Mesenchymal stem cell (in vitro differentiated cells and primary cell): ENCODE measurements around the gene GMNN.
A peak's percentile ranks its signal among the peaks of the same experiment; 100 is the strongest.

ENCODE experiments used
- DNase-seq: peaks from one replicate; pipeline ENCODE4 v3.0.0-alpha.2; 2013
- H2AFZ ChIP-seq: one replicate; pipeline ENCODE4 v1.6.1; 2013; ENCODE audit warnings: low read depth, mild to moderate bottlenecking, control low read depth, inconsistent platforms, low read length, moderate library complexity
- H2AK5ac ChIP-seq: 2 replicates; pipeline ENCODE4 v1.6.1; 2013; ENCODE audit warnings: low read length, moderate library complexity, mild to moderate bottlenecking, inconsistent platforms; ENCODE audit not compliant: severe bottlenecking
- H2BK120ac ChIP-seq: one replicate; pipeline ENCODE4 v1.6.1; 2013; ENCODE audit warnings: low read depth, mild to moderate bottlenecking, inconsistent platforms, low read length, moderate library complexity
- H2BK12ac ChIP-seq, 2 experiments: one replicate each; pipeline ENCODE4 v1.6.1; 2013; ENCODE audit warnings: inconsistent platforms in 2 of 2, low read length in 2 of 2, mild to moderate bottlenecking in 2 of 2, moderate library complexity in 2 of 2, control low read depth in 1 of 2
- H2BK15ac ChIP-seq: one replicate; pipeline ENCODE4 v1.6.1; 2013; ENCODE audit warnings: mild to moderate bottlenecking, low read depth, inconsistent platforms; ENCODE audit not compliant: poor library complexity, severe bottlenecking
- H2BK5ac ChIP-seq: 2 replicates; pipeline ENCODE4 v1.6.1; 2013; ENCODE audit warnings: low read depth, mild to moderate bottlenecking, low read length, control low read depth, inconsistent platforms; ENCODE audit not compliant: poor library complexity, severe bottlenecking
- H3K14ac ChIP-seq, 2 experiments: one replicate each; pipeline ENCODE4 v1.6.1; 2013; ENCODE audit warnings: inconsistent platforms in 2 of 2, low read length in 2 of 2, control low read depth in 1 of 2, mild to moderate bottlenecking in 1 of 2, moderate library complexity in 1 of 2
- H3K18ac ChIP-seq, 2 experiments: one replicate each; pipeline ENCODE4 v1.6.1; 2013; ENCODE audit warnings: inconsistent platforms in 2 of 2, low read length in 2 of 2, control low read depth in 1 of 2, low read depth in 1 of 2, mild to moderate bottlenecking in 1 of 2
- H3K23ac ChIP-seq, 2 experiments: one replicate each; pipeline ENCODE4 v1.6.1; 2013; ENCODE audit warnings: inconsistent platforms in 2 of 2, low read length in 2 of 2, mild to moderate bottlenecking in 2 of 2, moderate library complexity in 2 of 2, control low read depth in 1 of 2
- H3K27ac ChIP-seq: 2 replicates; pipeline ENCODE4 v1.5.1; 2013; ENCODE audit warnings: mild to moderate bottlenecking, moderate library complexity, low read length, control low read depth, inconsistent platforms; ENCODE audit not compliant: poor library complexity, severe bottlenecking
- H3K27me3 ChIP-seq, 2 experiments: 2 replicates each; pipeline versions ENCODE4 v1.6.1 to v1.7.0; 2013; ENCODE audit warnings: low read length in 2 of 2, mild to moderate bottlenecking in 2 of 2, moderate library complexity in 2 of 2, control low read depth in 1 of 2, inconsistent platforms in 1 of 2; ENCODE audit not compliant: control insufficient read depth in 1 of 2, insufficient read depth in 1 of 2
- H3K36me3 ChIP-seq, 2 experiments: 2 replicates each; pipeline versions ENCODE4 v1.6.1 to v1.7.0; 2013; ENCODE audit warnings: low read length in 2 of 2, control low read depth in 1 of 2, inconsistent platforms in 1 of 2, low read depth in 1 of 2, mild to moderate bottlenecking in 1 of 2; ENCODE audit not compliant: insufficient read depth in 2 of 2, control insufficient read depth in 1 of 2
- H3K4ac ChIP-seq, 2 experiments: one replicate each; pipeline ENCODE4 v1.6.1; 2013; ENCODE audit warnings: inconsistent platforms in 2 of 2, low read length in 2 of 2, mild to moderate bottlenecking in 2 of 2, moderate library complexity in 2 of 2, control low read depth in 1 of 2, low read depth in 1 of 2
- H3K4me1 ChIP-seq: 2 replicates; pipeline ENCODE4 v1.6.1; 2013; ENCODE audit warnings: low read depth, low read length, control low read depth; ENCODE audit not compliant: control insufficient read depth, insufficient read depth
- H3K4me2 ChIP-seq: 2 replicates; pipeline ENCODE4 v1.6.1; 2013; ENCODE audit warnings: low read length, mild to moderate bottlenecking, inconsistent platforms; ENCODE audit not compliant: poor library complexity, severe bottlenecking
- H3K4me3 ChIP-seq, 2 experiments: 2 replicates each; pipeline versions ENCODE4 v1.5.1 to v1.7.0; 2013; ENCODE audit warnings: low read length in 2 of 2, mild to moderate bottlenecking in 2 of 2, control low read depth in 1 of 2, low read depth in 1 of 2; ENCODE audit not compliant: insufficient read depth in 1 of 2
- H3K79me1 ChIP-seq: replicated peaks from 2 replicates; pipeline ENCODE4 v1.6.1; 2013; ENCODE audit warnings: mild to moderate bottlenecking, control low read depth, low read length, inconsistent platforms; ENCODE audit not compliant: poor library complexity, severe bottlenecking
- H3K9ac ChIP-seq: 2 replicates; pipeline ENCODE4 v1.7.0; 2013; ENCODE audit warnings: mild to moderate bottlenecking, low read length, moderate library complexity
- H3K9me3 ChIP-seq: 2 replicates; pipeline ENCODE4 v1.7.0; 2013; ENCODE audit warnings: mild to moderate bottlenecking, low read length; ENCODE audit not compliant: control insufficient read depth
- H4K8ac ChIP-seq: one replicate; pipeline ENCODE4 v1.6.1; 2013; ENCODE audit warnings: inconsistent platforms, mild to moderate bottlenecking, low read length, moderate library complexity
- H4K91ac ChIP-seq: one replicate; pipeline ENCODE4 v1.6.1; 2013; ENCODE audit warnings: mild to moderate bottlenecking, low read length, inconsistent platforms
- WGBS: methylation state at CpG from one replicate; pipeline ENCODE4 v1.1.7; 2013; ENCODE audit warnings: mixed read lengths; 5-methylcytosine and 5-hydroxymethylcytosine counted together

Gene GMNN

DNA sequence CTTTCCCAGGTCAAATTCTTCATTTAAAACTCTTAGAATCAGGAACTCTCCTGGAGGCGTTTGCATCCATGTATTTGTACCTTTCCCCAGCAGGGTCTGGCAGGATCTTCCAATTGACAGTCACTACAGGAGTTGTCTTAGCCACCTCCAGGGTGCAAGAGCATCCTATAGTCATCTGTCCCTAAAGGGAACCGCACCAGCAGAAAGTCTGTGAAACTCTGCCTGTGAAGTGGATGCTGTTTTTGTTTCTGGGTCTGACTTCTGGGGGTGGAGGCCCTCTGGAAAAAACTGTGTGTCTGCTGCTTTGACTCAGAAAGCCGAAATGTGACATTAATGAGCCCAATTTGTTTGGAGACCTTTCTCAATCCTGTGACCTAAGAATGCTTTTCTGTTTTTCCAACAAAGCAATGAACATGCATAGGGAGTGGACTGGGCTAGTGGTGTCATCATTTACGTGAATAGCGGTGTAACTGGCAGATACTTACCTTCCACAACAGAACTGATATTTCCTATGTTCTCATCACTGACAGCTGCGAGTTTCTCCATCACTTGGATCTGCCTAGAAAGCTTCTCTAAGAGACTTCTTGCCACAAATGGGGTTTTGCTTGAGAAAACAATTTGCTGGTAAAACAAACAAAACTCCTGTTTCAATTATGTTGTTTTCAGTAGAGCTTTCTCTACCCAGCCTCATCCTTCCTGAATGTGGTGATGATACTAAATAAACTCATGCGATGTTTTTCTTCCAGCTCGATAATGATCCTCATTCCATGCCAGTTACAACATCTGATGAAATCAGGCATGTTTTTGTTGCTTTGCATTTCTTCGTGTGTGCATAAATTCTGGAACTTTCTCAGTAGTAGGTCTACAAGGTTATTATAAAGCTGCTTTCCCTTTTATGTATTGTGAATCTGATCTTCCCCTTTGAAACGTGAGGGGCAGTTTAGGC lies 57.3 kb downstream of the GMNN start:
- Histone ChIP-seq H3K4me3 (no peak overlapping the region), H3K4me2 (peak overlapping the region; percentile 32), H2AK5ac (no peak overlapping the region), H3K23ac (no peak overlapping the region), H3K4ac (no peak overlapping the region), H2BK15ac (peak overlapping the region; percentile 52), H2AFZ (no peak overlapping the region), H3K14ac (no peak overlapping the region), H3K79me1 (no peaks in the 10 kb centered on the region), H3K9me3 (no peaks in the 10 kb centered on the region), H4K91ac (no peak overlapping the region), H2BK120ac (no peak overlapping the region), H3K18ac (peak overlapping the region in 1 of 2 experiments; percentile 43), H3K27me3 (no peaks in the 10 kb centered on the region), H4K8ac (no peak overlapping the region), H3K9ac (peak overlapping the region; percentile 60), H3K27ac (peak overlapping the region; percentile 53), H3K4me1 (peaks cover 5% of the 10 kb centered on the region), H3K36me3 (peaks cover 0 to 22% of the 10 kb centered on the region in 2 experiments), H2BK5ac (no peak overlapping the region), H2BK12ac (no peak overlapping the region)
- peak; percentile 63 for DNase-seq
- WGBS = 76% methylated on average over 9 of the region's 10 CpGs

DNA sequence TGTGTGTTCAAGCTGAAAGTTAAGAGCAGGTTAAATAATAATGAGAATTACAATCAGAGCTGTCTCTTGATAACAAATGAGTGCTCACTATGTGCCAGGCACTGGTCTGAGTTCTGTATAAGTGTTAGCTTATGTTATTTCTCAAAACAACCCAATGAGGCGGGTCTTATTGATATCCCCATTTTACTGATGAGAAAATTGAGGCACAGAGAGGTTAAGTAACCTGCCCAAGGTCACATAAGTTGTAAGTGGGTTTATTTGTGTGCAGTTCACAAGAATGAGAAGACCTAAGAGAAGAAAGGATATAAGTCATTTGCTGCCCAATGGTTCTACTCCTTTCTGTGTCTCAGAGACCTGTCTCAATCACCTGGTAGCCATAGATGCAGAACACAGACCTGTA lies 58.1 kb downstream of the GMNN start:
- no peak overlapping the region for H4K91ac ChIP-seq

DNA sequence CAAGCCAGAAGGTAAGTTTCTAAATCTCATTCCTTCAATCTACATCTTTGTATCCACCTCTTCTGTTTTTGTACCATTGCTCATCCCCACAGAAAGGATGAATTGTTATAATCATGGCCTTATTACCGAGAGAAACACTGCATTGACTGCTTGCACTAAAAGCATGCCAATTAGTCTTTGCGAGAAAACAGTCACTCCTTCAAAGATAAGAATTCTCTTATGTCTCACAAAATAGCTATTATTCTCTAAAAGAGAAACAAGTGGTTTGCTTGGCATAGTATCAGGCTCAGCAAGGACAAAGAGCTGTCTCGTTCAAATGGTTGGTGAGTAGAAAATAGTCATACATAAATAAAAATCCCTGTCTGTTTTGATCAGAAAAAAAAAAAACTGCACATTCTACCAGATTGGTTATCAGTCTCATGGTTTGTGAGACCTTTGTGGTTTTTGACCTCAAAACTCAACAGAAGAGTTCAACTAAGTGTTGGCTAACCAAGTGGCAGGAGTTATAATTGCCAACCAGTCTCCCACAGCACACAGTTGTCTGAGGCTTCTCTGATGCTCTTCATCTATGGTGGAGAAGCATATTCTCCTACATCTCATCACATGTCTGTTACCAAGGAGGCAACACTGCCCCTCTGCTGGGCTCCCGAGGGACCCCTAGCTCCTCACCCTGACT lies 59.1 kb downstream of the GMNN start:
- Histone ChIP-seq H2AFZ (no peak overlapping the region), H3K9me3 (no peaks in the 10 kb centered on the region)
- 87% methylated on average over 2 of the region's 4 CpGs for WGBS

More for the DNA sequence above, 58.1 kb downstream of the GMNN start:
- Histone ChIP-seq H3K36me3 (peaks cover 0 to 15% of the 10 kb centered on the region in 2 experiments), H2AFZ (no peak overlapping the region), H3K27ac (no peak overlapping the region), H3K4me1 (no peaks in the 10 kb centered on the region), H2BK15ac (no peak overlapping the region), H2BK5ac (no peak overlapping the region), H3K4ac (no peak overlapping the region), H3K18ac (no peak overlapping the region), H3K4me2 (no peak overlapping the region), H2AK5ac (no peak overlapping the region), H3K14ac (no peak overlapping the region), H3K9me3 (no peaks in the 10 kb centered on the region), H3K27me3 (no peaks in the 10 kb centered on the region), H4K8ac (no peak overlapping the region), H3K9ac (peak overlapping the region; percentile 29), H3K4me3 (no peak overlapping the region), H3K23ac (no peak overlapping the region), H2BK12ac (no peak overlapping the region), H3K79me1 (no peaks in the 10 kb centered on the region), H2BK120ac (no peak overlapping the region)
- 82% methylated on average over 1 of the region's 1 CpG for WGBS
- no peak for DNase-seq

More for the DNA sequence above, 59.1 kb downstream of the GMNN start:
- no peaks in the 10 kb centered on the region for H3K79me1 ChIP-seq
- no peak overlapping the region for H4K8ac ChIP-seq
- H3K4ac ChIP-seq = no peak overlapping the region
- H3K27me3 ChIP-seq = no peaks in the 10 kb centered on the region
- no peak overlapping the region for H3K18ac ChIP-seq
- H3K4me2 ChIP-seq = no peak overlapping the region
- H3K23ac ChIP-seq = no peak overlapping the region
- H3K9ac ChIP-seq = no peak overlapping the region
- H3K27ac ChIP-seq = no peak overlapping the region
- H3K4me1 ChIP-seq = no peaks in the 10 kb centered on the region
- H2BK120ac ChIP-seq = no peak overlapping the region
- no peak overlapping the region for H2BK12ac ChIP-seq
- H3K4me3 ChIP-seq = no peak overlapping the region
- H2BK15ac ChIP-seq = no peak overlapping the region
- H3K14ac ChIP-seq = no peak overlapping the region
- DNase-seq = no peak
- peaks cover 0 to 11% of the 10 kb centered on the region in 2 experiments for H3K36me3 ChIP-seq
- H4K91ac ChIP-seq = no peak overlapping the region
- H2BK5ac ChIP-seq = no peak overlapping the region
- no peak overlapping the region for H2AK5ac ChIP-seq
